C4-2B (cell line): Measurements from ENCODE around the gene MYO1D.

Experiments
- H3K27ac ChIP-seq: fragments of 450-650 bp; 2 replicates; pipeline ENCODE4 v1.5.1; 2017
- CTCF ChIP-seq: fragments of 450-650 bp; conservative IDR thresholded peaks from 2 replicates; pipeline ENCODE4 v1.5.1; 2017; ENCODE audit warnings: mild to moderate bottlenecking
- ZFX ChIP-seq: fragments of 450-650 bp; IDR thresholded peaks from 2 replicates; pipeline ENCODE4 v1.6.1; 2017

MYO1D gene

GRCh38 chr17:32601866-32602265 is 275.1 kb downstream of the MYO1D start:
- no peak for TF ChIP-seq ZFX
- no peak for TF ChIP-seq CTCF
- no peak overlapping the region for H3K27ac ChIP-seq

GRCh38 chr17:32596628-32597027 is 280.3 kb downstream of the MYO1D start:
- H3K27ac ChIP-seq = no peak overlapping the region
- no peak for TF ChIP-seq ZFX
- TF ChIP-seq CTCF = no peak

GRCh38 chr17:32596206-32596605 is 280.7 kb downstream of the MYO1D start:
- no peak overlapping the region for H3K27ac ChIP-seq
- TF ChIP-seq ZFX = no peak
- TF ChIP-seq CTCF = no peak

GRCh38 chr17:32593003-32593402 is 283.9 kb downstream of the MYO1D start:
- H3K27ac ChIP-seq = no peak overlapping the region; the same call in 1 of the 2 replicates
- TF ChIP-seq ZFX (no peak), CTCF (peak; percentile 27)

- TF ChIP-seq CTCF (no peak), ZFX (no peak)
- no peak overlapping the region for H3K27ac ChIP-seq
Measured at GRCh38 chr17:32591405-32591804, 285.5 kb downstream of the MYO1D start.

GRCh38 chr17:32590974-32591373 is 285.9 kb downstream of the MYO1D start:
- no peak overlapping the region for H3K27ac ChIP-seq
- no peak for TF ChIP-seq CTCF
- TF ChIP-seq ZFX = no peak

- no peak overlapping the region for H3K27ac ChIP-seq
- TF ChIP-seq ZFX (no peak), CTCF (peak; percentile 52)
Measured at GRCh38 chr17:32588982-32589381, 287.9 kb downstream of the MYO1D start.
